Endodermal cell (in vitro differentiated cells): ENCODE measurements around the gene ATMIN. TPM values are rescaled to one million over a fixed set of nuclear protein-coding genes. Genes with fewer than 3 reads are reported as not detected.

Source experiments
- DNase-seq: peaks from one replicate; pipeline ENCODE4 v3.0.0-alpha.2; 2017
- H3K27ac ChIP-seq: 2 replicates; pipeline ENCODE4 v1.5.1; 2013; ENCODE audit warnings: mild to moderate bottlenecking, low read depth, low read length, moderate library complexity
- H3K27me3 ChIP-seq: 2 replicates; pipeline ENCODE4 v1.6.1; 2013; ENCODE audit warnings: mild to moderate bottlenecking, low read length, moderate library complexity; ENCODE audit not compliant: insufficient read depth, control insufficient read depth, poor library complexity, severe bottlenecking
- H3K36me3 ChIP-seq: 2 replicates; pipeline ENCODE4 v1.7.0; 2013; ENCODE audit warnings: mild to moderate bottlenecking, low read length, moderate library complexity; ENCODE audit not compliant: control insufficient read depth, insufficient read depth
- H3K4me1 ChIP-seq: one replicate; pipeline ENCODE4 v1.7.0; 2013; ENCODE audit warnings: low read length; ENCODE audit not compliant: control insufficient read depth, insufficient read depth
- H3K4me3 ChIP-seq: 2 replicates; pipeline ENCODE4 v1.5.1; 2013; ENCODE audit warnings: mild to moderate bottlenecking, low read length, moderate library complexity
- H3K9ac ChIP-seq: 2 replicates; pipeline ENCODE4 v1.6.1; 2013; ENCODE audit warnings: mild to moderate bottlenecking, low read length, moderate library complexity; ENCODE audit not compliant: poor library complexity, severe bottlenecking; ENCODE audit errors: extremely low read depth
- H3K9me3 ChIP-seq: 2 replicates; pipeline ENCODE4 v1.6.1; 2013; ENCODE audit warnings: mild to moderate bottlenecking, low read length, moderate library complexity; ENCODE audit not compliant: control insufficient read depth
- H3K27ac Mint-ChIP-seq: 2 replicates; pipeline ENCODE4 v1.8.0; 2020; ENCODE audit warnings: mixed read lengths
- H3K27me3 Mint-ChIP-seq: 2 replicates; pipeline ENCODE4 v1.8.0; 2021; ENCODE audit warnings: mild to moderate bottlenecking, mixed read lengths; ENCODE audit not compliant: insufficient read depth
- H3K36me3 Mint-ChIP-seq: 2 replicates; pipeline ENCODE4 v1.8.0; 2020; ENCODE audit warnings: low read depth, mixed read lengths
- H3K4me1 Mint-ChIP-seq: 2 replicates; pipeline ENCODE4 v1.8.0; 2020; ENCODE audit warnings: mixed read lengths
- H3K4me3 Mint-ChIP-seq: 2 replicates; pipeline ENCODE4 v1.8.0; 2020; ENCODE audit warnings: mild to moderate bottlenecking, moderate library complexity, mixed read lengths
- H3K9me3 Mint-ChIP-seq: 2 replicates; pipeline ENCODE4 v1.8.0; 2020; ENCODE audit warnings: mild to moderate bottlenecking, mixed read lengths
- CTCF ChIP-seq: fragments of 200-600 bp; sonication (generic); conservative IDR thresholded peaks from 2 replicates; pipeline ENCODE4 v1.5.0; 2021; ENCODE audit warnings: antibody characterized with exemption, mild to moderate bottlenecking
- WGBS, 2 experiments: methylation state at CpG; one replicate each; pipeline versions ENCODE4 v1.1.5 to v1.1.7; 2013; ENCODE audit warnings: missing lambda C conversion rate in 2 of 2, mixed read lengths in 1 of 2; ENCODE audit not compliant: insufficient coverage in 1 of 2, insufficient read length in 1 of 2; 5-methylcytosine and 5-hydroxymethylcytosine counted together
- total RNA-seq, 2 donors: library from RNA; stranded (reverse); fragmentation: NEBNext Ultra II Directional in 1 of 2; extraction: Animal tissue kit (Norgen Biotek cat#: 25700) in 1 of 2; gene quantifications; 2 replicates in 1 of 2; 3 replicates in 1 of 2; pipeline ENCODE4 v1.2.1, GENCODE V29; 2021

The ATMIN gene
- total RNA-seq, 2 donors from 2014 or later: 45.7 to 53.6 TPM

- H3K27ac Mint-ChIP-seq: no peak overlapping the region
- H3K4me1 Mint-ChIP-seq: peaks cover 36% of the 10 kb centered on the region
- peaks cover 17% of the 10 kb centered on the region for H3K36me3 ChIP-seq
Observed at GRCh38 chr16:80989801-80990200, 45.8 kb upstream of the ATMIN start.

GRCh38 chr16:80990577-80990976 lies 45.1 kb upstream of the ATMIN start:
- Mint-ChIP-seq H3K36me3 (peaks cover 12% of the 10 kb centered on the region), H3K27me3 (no peaks in the 10 kb centered on the region), H3K4me1 (peaks cover 30% of the 10 kb centered on the region), H3K4me3 (no peak overlapping the region), H3K9me3 (no peaks in the 10 kb centered on the region), H3K27ac (no peak overlapping the region)
- Histone ChIP-seq H3K4me1 (peaks cover 16% of the 10 kb centered on the region), H3K27me3 (no peaks in the 10 kb centered on the region), H3K9ac (no peak overlapping the region), H3K27ac (no peak overlapping the region), H3K9me3 (no peaks in the 10 kb centered on the region), H3K4me3 (no peak overlapping the region), H3K36me3 (peaks cover 17% of the 10 kb centered on the region)
- DNase-seq: no peak
- WGBS, 2 experiments: 92 to 95% methylated on average over 3 of the region's 3 CpGs
- no peak for TF ChIP-seq CTCF

More at GRCh38 chr16:80989801-80990200, 45.8 kb upstream of the ATMIN start:
- no peaks in the 10 kb centered on the region for H3K9me3 ChIP-seq
- peaks cover 16% of the 10 kb centered on the region for H3K4me1 ChIP-seq
- H3K4me3 ChIP-seq: no peak overlapping the region
- no peak overlapping the region for H3K27ac ChIP-seq
- H3K36me3 Mint-ChIP-seq: peaks cover 12% of the 10 kb centered on the region
- H3K4me3 Mint-ChIP-seq: no peak overlapping the region
- H3K27me3 Mint-ChIP-seq: no peaks in the 10 kb centered on the region
- no peaks in the 10 kb centered on the region for H3K9me3 Mint-ChIP-seq
- no peak for DNase-seq
- H3K9ac ChIP-seq: no peak overlapping the region
- WGBS, 2 experiments: 49 to 92% methylated on average over 1 to 2 of the region's 2 CpGs
- TF ChIP-seq CTCF: no peak
- no peaks in the 10 kb centered on the region for H3K27me3 ChIP-seq

GRCh38 chr16:80990978-80991377 lies 44.7 kb upstream of the ATMIN start:
- peaks cover 12% of the 10 kb centered on the region for H3K36me3 Mint-ChIP-seq
- H3K4me3 ChIP-seq: no peak overlapping the region
- peak overlapping the region; percentile 55 for H3K27ac Mint-ChIP-seq

More at GRCh38 chr16:80990978-80991377, 44.7 kb upstream of the ATMIN start:
- DNase-seq: no peak
- Histone ChIP-seq H3K27me3 (no peaks in the 10 kb centered on the region), H3K27ac (no peak overlapping the region), H3K9ac (no peak overlapping the region), H3K4me1 (peaks cover 16% of the 10 kb centered on the region), H3K9me3 (no peaks in the 10 kb centered on the region), H3K36me3 (peaks cover 17% of the 10 kb centered on the region)
- no peaks in the 10 kb centered on the region for H3K27me3 Mint-ChIP-seq
- no peak for TF ChIP-seq CTCF
- 92 to 94% methylated on average over 2 of the region's 2 CpGs for WGBS, 2 experiments
- H3K9me3 Mint-ChIP-seq: no peaks in the 10 kb centered on the region
- H3K4me1 Mint-ChIP-seq: peaks cover 27% of the 10 kb centered on the region
- no peak overlapping the region for H3K4me3 Mint-ChIP-seq
